ENCODE results near the gene CD99. TPM values are rescaled to one million over a fixed set of nuclear protein-coding genes. Genes with fewer than 3 reads are reported as not detected.
"Not testable (repeated sequence)": the region's sequence is repeated elsewhere in the genome, so short reads cannot be mapped to it uniquely, and the experiment has no call there.

CD99 gene
- total RNA-seq, 1 experiment from 2014 or later: 92.1 TPM

GRCh38 chrX:2752441-2752840 lies 61.3 kb downstream of the CD99 start:
- peaks cover 20 to 21% of the 10 kb centered on the region in 2 experiments for H3K4me1 Mint-ChIP-seq
- not testable (repeated sequence) for H3K18ac ChIP-seq (ENCODE audit: insufficient read length, low read depth, low read length); H3K9ac ChIP-seq (ENCODE audit: extremely low read depth, insufficient read length, low read length); H3K36me3 Mint-ChIP-seq (ENCODE audit: insufficient read depth in 1 of 3, low read depth in 3 of 3); H3K23me2 ChIP-seq (ENCODE audit: insufficient read length, low read depth, low read length, poor library complexity, severe bottlenecking); H3K79me2 ChIP-seq (ENCODE audit: insufficient read depth, low read length); H2AK5ac ChIP-seq (ENCODE audit: insufficient read length, low read length); H3K14ac ChIP-seq (ENCODE audit: insufficient read depth, low read length); H3K23ac ChIP-seq (ENCODE audit: insufficient read length, low read depth, low read length); H2BK12ac ChIP-seq (ENCODE audit: insufficient read length, low read depth, low read length); H3K56ac ChIP-seq (ENCODE audit: insufficient read length, low read depth, low read length); H3K4ac ChIP-seq (ENCODE audit: low read depth, low read length); H4K5ac ChIP-seq (ENCODE audit: insufficient read length, low read depth, low read length); H3T11ph ChIP-seq (ENCODE audit: low read length); H3K27me3 Mint-ChIP-seq (ENCODE audit: low read depth); H2AFZ ChIP-seq (ENCODE audit: low read length); H2BK5ac ChIP-seq (ENCODE audit: insufficient read length, low read length); H2BK15ac ChIP-seq (ENCODE audit: low read depth, low read length); H3K27ac ChIP-seq (ENCODE audit: insufficient read length, low read depth, low read length); DNase-seq; H3K4me2 ChIP-seq (ENCODE audit: insufficient read depth, insufficient read length, low read length); H4K91ac ChIP-seq (ENCODE audit: insufficient read length, low read depth, low read length); H2BK20ac ChIP-seq (ENCODE audit: low read depth, low read length, poor library complexity, severe bottlenecking); H3K4me3 Mint-ChIP-seq; H4K20me1 ChIP-seq (ENCODE audit: control insufficient read depth, insufficient read depth, insufficient read length); H3K9me3 ChIP-seq (ENCODE audit: control insufficient read depth, low read depth, low read length); H3K4me1 ChIP-seq (ENCODE audit: insufficient read depth, low read length); H3K27ac Mint-ChIP-seq; H4K8ac ChIP-seq (replicated peaks; ENCODE audit: insufficient read length, low read depth, low read length); H2BK120ac ChIP-seq (ENCODE audit: low read depth, low read length, poor library complexity, severe bottlenecking); H3K79me1 ChIP-seq (ENCODE audit: insufficient read depth, low read depth, low read length, poor library complexity, severe bottlenecking); H3K27me3 ChIP-seq (ENCODE audit: insufficient read depth, low read length)
- peaks cover 7 to 11% of the 10 kb centered on the region in 2 experiments for H3K9me3 Mint-ChIP-seq
- no CpG with 5 or more reads among the region's 7 CpGs for WGBS (ENCODE audit: extremely low coverage, insufficient read length, low lambda C conversion rate)

- not testable (repeated sequence) for H2BK5ac ChIP-seq (ENCODE audit: insufficient read length, low read length); H3K27me3 ChIP-seq (ENCODE audit: insufficient read depth, low read length); H2AK5ac ChIP-seq (ENCODE audit: insufficient read length, low read length); H3K79me1 ChIP-seq (ENCODE audit: insufficient read depth, low read depth, low read length, poor library complexity, severe bottlenecking); H3K27ac ChIP-seq (ENCODE audit: insufficient read length, low read depth, low read length); H3K9me3 Mint-ChIP-seq; H3K18ac ChIP-seq (ENCODE audit: insufficient read length, low read depth, low read length); H3K4me1 ChIP-seq (ENCODE audit: insufficient read depth, low read length); H4K20me1 ChIP-seq (ENCODE audit: control insufficient read depth, insufficient read depth, insufficient read length); H3K4me3 Mint-ChIP-seq; H2AFZ ChIP-seq (ENCODE audit: low read length); H3K56ac ChIP-seq (ENCODE audit: insufficient read length, low read depth, low read length); H2BK20ac ChIP-seq (ENCODE audit: low read depth, low read length, poor library complexity, severe bottlenecking); H3K14ac ChIP-seq (ENCODE audit: insufficient read depth, low read length); DNase-seq; H3K4me2 ChIP-seq (ENCODE audit: insufficient read depth, insufficient read length, low read length); H3K27me3 Mint-ChIP-seq (ENCODE audit: low read depth); H3T11ph ChIP-seq (ENCODE audit: low read length); H2BK120ac ChIP-seq (ENCODE audit: low read depth, low read length, poor library complexity, severe bottlenecking); H3K23me2 ChIP-seq (ENCODE audit: insufficient read length, low read depth, low read length, poor library complexity, severe bottlenecking); H4K91ac ChIP-seq (ENCODE audit: insufficient read length, low read depth, low read length); H2BK15ac ChIP-seq (ENCODE audit: low read depth, low read length); H3K27ac Mint-ChIP-seq; H3K9ac ChIP-seq (ENCODE audit: extremely low read depth, insufficient read length, low read length); H3K4ac ChIP-seq (ENCODE audit: low read depth, low read length); H2BK12ac ChIP-seq (ENCODE audit: insufficient read length, low read depth, low read length); H4K5ac ChIP-seq (ENCODE audit: insufficient read length, low read depth, low read length); H3K79me2 ChIP-seq (ENCODE audit: insufficient read depth, low read length); H4K8ac ChIP-seq (replicated peaks; ENCODE audit: insufficient read length, low read depth, low read length); H3K9me3 ChIP-seq (ENCODE audit: control insufficient read depth, low read depth, low read length); H3K23ac ChIP-seq (ENCODE audit: insufficient read length, low read depth, low read length); H3K36me3 Mint-ChIP-seq (ENCODE audit: insufficient read depth in 1 of 3, low read depth in 3 of 3)
- no CpG with 5 or more reads among the region's 5 CpGs for WGBS (ENCODE audit: extremely low coverage, insufficient read length, low lambda C conversion rate)
- H3K4me1 Mint-ChIP-seq: peaks cover 21 to 22% of the 10 kb centered on the region in 2 experiments
Observed at GRCh38 chrX:2755163-2755715, 64.1 kb downstream of the CD99 start.
